B cell (primary cell): ENCODE data around the gene SP6.

Source experiments
- EZH2 ChIP-seq: IDR thresholded peaks from 2 replicates; pipeline ENCODE4 v1.6.1; 2012; ENCODE audit warnings: borderline replicate concordance, low read depth, mild to moderate bottlenecking, moderate library complexity, low read length; ENCODE audit not compliant: insufficient read depth, poor library complexity, severe bottlenecking
- TF ChIP-seq, protein P1 (sequence below): fragments of 200-600 bp; IDR thresholded peaks from one replicate; pipeline ENCODE4 v1.8.0; 2022; ENCODE audit warnings: antibody characterized with exemption, mild to moderate bottlenecking

- TF ChIP-seq, protein P1, sequence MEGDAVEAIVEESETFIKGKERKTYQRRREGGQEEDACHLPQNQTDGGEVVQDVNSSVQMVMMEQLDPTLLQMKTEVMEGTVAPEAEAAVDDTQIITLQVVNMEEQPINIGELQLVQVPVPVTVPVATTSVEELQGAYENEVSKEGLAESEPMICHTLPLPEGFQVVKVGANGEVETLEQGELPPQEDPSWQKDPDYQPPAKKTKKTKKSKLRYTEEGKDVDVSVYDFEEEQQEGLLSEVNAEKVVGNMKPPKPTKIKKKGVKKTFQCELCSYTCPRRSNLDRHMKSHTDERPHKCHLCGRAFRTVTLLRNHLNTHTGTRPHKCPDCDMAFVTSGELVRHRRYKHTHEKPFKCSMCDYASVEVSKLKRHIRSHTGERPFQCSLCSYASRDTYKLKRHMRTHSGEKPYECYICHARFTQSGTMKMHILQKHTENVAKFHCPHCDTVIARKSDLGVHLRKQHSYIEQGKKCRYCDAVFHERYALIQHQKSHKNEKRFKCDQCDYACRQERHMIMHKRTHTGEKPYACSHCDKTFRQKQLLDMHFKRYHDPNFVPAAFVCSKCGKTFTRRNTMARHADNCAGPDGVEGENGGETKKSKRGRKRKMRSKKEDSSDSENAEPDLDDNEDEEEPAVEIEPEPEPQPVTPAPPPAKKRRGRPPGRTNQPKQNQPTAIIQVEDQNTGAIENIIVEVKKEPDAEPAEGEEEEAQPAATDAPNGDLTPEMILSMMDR: no peak
- TF ChIP-seq EZH2: no peak
These were observed 45.9 kb upstream of the SP6 start for GRCh38 chr17:47896672-47897490.
